ENCODE results near the gene C1QTNF9B. TPM values are rescaled to one million over a fixed set of nuclear protein-coding genes. Genes with fewer than 3 reads are reported as not detected.

Gene C1QTNF9B
- total and polyA plus RNA-seq, 2 experiments from 2014 or later: 0.27 to 0.28 TPM

GRCh38 chr13:23849670-23850069 is 47.6 kb downstream of the C1QTNF9B start:
- H3K36me3 ChIP-seq (ENCODE audit: insufficient read depth): no peaks in the 10 kb centered on the region
- H3K4me1 ChIP-seq (ENCODE audit: insufficient read depth): no peaks in the 10 kb centered on the region
- H3K9me3 Mint-ChIP-seq: no peaks in the 10 kb centered on the region
- no peak overlapping the region for H3K4me2 ChIP-seq
- H3K4me1 Mint-ChIP-seq: no peaks in the 10 kb centered on the region
- no peak for DNase-seq (ENCODE audit: low spot score)
- H3K4me3 ChIP-seq: no peak overlapping the region
- H2AFZ ChIP-seq: no peak overlapping the region
- H3K79me2 ChIP-seq (replicated peaks; ENCODE audit: insufficient read depth): no peaks in the 10 kb centered on the region
- H3K36me3 Mint-ChIP-seq (ENCODE audit: low read depth): peaks cover 3% of the 10 kb centered on the region; the same call in 2 of the 3 replicates
- no peak overlapping the region for H3K27ac Mint-ChIP-seq
- H3F3A ChIP-seq (replicated peaks; ENCODE audit: low read depth): no peaks in the 10 kb centered on the region
- H3K27me3 Mint-ChIP-seq (ENCODE audit: insufficient read depth, low read depth, poor library complexity): peaks cover 2% of the 10 kb centered on the region
- 0 out of 2 replicates have a peak, but pooled peaks cover 2% of the 10 kb centered on the region for H3K9me2 ChIP-seq (ENCODE audit: insufficient read depth)
- H3K4me3 Mint-ChIP-seq: no peak overlapping the region
- ATAC-seq: no peak
- TF ChIP-seq ZNF331 (CRISPR knock-in tag; IDR thresholded peaks at IDR 0.05; ENCODE audit: low read depth) (no peak), EZH2 (IDR thresholded peaks at IDR 0.05; ENCODE audit: low read depth, unreplicated experiment) (no peak), ZNF114 (CRISPR knock-in tag; IDR thresholded peaks at IDR 0.05) (no peak), CREB1 (CRISPR knock-in tag; IDR thresholded peaks at IDR 0.05; ENCODE audit: low read depth) (no peak), EZH2phosphoT487 (IDR thresholded peaks at IDR 0.05; ENCODE audit: unreplicated experiment) (no peak), JUNB (IDR thresholded peaks at IDR 0.05; ENCODE audit: unreplicated experiment) (no peak), POLR2AphosphoS5 (IDR thresholded peaks at IDR 0.05; ENCODE audit: low read depth) (no peak), STAT1 (IDR thresholded peaks at IDR 0.05; ENCODE audit: unreplicated experiment) (no peak), REST (IDR thresholded peaks at IDR 0.05; ENCODE audit: unreplicated experiment) (no peak), NANOG (IDR thresholded peaks at IDR 0.05; ENCODE audit: borderline replicate concordance) (no peak)
- TF ChIP-seq, protein P1, sequence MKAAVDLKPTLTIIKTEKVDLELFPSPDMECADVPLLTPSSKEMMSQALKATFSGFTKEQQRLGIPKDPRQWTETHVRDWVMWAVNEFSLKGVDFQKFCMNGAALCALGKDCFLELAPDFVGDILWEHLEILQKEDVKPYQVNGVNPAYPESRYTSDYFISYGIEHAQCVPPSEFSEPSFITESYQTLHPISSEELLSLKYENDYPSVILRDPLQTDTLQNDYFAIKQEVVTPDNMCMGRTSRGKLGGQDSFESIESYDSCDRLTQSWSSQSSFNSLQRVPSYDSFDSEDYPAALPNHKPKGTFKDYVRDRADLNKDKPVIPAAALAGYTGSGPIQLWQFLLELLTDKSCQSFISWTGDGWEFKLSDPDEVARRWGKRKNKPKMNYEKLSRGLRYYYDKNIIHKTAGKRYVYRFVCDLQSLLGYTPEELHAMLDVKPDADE (IDR thresholded peaks at IDR 0.05): no peak
- TF ChIP-seq, protein P2, sequence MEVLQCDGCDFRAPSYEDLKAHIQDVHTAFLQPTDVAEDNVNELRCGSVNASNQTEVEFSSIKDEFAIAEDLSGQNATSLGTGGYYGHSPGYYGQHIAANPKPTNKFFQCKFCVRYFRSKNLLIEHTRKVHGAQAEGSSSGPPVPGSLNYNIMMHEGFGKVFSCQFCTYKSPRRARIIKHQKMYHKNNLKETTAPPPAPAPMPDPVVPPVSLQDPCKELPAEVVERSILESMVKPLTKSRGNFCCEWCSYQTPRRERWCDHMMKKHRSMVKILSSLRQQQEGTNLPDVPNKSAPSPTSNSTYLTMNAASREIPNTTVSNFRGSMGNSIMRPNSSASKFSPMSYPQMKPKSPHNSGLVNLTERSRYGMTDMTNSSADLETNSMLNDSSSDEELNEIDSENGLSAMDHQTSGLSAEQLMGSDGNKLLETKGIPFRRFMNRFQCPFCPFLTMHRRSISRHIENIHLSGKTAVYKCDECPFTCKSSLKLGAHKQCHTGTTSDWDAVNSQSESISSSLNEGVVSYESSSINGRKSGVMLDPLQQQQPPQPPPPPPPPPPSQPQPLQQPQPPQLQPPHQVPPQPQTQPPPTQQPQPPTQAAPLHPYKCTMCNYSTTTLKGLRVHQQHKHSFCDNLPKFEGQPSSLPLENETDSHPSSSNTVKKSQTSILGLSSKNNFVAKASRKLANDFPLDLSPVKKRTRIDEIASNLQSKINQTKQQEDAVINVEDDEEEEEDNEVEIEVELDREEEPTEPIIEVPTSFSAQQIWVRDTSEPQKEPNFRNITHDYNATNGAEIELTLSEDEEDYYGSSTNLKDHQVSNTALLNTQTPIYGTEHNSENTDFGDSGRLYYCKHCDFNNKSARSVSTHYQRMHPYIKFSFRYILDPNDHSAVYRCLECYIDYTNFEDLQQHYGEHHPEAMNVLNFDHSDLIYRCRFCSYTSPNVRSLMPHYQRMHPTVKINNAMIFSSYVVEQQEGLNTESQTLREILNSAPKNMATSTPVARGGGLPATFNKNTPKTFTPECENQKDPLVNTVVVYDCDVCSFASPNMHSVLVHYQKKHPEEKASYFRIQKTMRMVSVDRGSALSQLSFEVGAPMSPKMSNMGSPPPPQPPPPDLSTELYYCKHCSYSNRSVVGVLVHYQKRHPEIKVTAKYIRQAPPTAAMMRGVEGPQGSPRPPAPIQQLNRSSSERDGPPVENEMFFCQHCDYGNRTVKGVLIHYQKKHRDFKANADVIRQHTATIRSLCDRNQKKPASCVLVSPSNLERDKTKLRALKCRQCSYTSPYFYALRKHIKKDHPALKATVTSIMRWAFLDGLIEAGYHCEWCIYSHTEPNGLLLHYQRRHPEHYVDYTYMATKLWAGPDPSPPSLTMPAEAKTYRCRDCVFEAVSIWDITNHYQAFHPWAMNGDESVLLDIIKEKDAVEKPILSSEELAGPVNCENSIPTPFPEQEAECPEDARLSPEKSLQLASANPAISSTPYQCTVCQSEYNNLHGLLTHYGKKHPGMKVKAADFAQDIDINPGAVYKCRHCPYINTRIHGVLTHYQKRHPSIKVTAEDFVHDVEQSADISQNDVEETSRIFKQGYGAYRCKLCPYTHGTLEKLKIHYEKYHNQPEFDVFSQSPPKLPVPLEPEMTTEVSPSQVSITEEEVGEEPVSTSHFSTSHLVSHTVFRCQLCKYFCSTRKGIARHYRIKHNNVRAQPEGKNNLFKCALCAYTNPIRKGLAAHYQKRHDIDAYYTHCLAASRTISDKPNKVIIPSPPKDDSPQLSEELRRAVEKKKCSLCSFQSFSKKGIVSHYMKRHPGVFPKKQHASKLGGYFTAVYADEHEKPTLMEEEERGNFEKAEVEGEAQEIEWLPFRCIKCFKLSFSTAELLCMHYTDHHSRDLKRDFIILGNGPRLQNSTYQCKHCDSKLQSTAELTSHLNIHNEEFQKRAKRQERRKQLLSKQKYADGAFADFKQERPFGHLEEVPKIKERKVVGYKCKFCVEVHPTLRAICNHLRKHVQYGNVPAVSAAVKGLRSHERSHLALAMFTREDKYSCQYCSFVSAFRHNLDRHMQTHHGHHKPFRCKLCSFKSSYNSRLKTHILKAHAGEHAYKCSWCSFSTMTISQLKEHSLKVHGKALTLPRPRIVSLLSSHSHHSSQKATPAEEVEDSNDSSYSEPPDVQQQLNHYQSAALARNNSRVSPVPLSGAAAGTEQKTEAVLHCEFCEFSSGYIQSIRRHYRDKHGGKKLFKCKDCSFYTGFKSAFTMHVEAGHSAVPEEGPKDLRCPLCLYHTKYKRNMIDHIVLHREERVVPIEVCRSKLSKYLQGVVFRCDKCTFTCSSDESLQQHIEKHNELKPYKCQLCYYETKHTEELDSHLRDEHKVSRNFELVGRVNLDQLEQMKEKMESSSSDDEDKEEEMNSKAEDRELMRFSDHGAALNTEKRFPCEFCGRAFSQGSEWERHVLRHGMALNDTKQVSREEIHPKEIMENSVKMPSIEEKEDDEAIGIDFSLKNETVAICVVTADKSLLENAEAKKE (CRISPR knock-in tag; IDR thresholded peaks at IDR 0.05): no peak
- TF ChIP-seq, protein P3, sequence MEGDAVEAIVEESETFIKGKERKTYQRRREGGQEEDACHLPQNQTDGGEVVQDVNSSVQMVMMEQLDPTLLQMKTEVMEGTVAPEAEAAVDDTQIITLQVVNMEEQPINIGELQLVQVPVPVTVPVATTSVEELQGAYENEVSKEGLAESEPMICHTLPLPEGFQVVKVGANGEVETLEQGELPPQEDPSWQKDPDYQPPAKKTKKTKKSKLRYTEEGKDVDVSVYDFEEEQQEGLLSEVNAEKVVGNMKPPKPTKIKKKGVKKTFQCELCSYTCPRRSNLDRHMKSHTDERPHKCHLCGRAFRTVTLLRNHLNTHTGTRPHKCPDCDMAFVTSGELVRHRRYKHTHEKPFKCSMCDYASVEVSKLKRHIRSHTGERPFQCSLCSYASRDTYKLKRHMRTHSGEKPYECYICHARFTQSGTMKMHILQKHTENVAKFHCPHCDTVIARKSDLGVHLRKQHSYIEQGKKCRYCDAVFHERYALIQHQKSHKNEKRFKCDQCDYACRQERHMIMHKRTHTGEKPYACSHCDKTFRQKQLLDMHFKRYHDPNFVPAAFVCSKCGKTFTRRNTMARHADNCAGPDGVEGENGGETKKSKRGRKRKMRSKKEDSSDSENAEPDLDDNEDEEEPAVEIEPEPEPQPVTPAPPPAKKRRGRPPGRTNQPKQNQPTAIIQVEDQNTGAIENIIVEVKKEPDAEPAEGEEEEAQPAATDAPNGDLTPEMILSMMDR (conservative IDR thresholded peaks at IDR 0.05; ENCODE audit: low read depth in 2 of 2): no peak
- no peak overlapping the region for H3K27ac ChIP-seq (ENCODE audit: low read depth)
- no peaks in the 10 kb centered on the region for H3K27me3 ChIP-seq (ENCODE audit: insufficient read depth)
- H4K20me1 ChIP-seq (replicated peaks; ENCODE audit: insufficient read depth): no peaks in the 10 kb centered on the region

All from GM23338 (cell line).